Activated CD4-positive, alpha-beta T cell treated with anti-CD3 and anti-CD28 coated beads, Interleukin-2, amount 50 U/mL, for 16 hours (primary cell): ENCODE measurements around the gene AMZ2.

Source experiments
- DNase-seq: peaks from one replicate; pipeline ENCODE4 v3.0.0-alpha.2; 2020

Gene AMZ2

GRCh38 chr17:68291836-68292688 is 44.2 kb downstream of the AMZ2 start:
- DNase-seq = peak; percentile 94

- DNase-seq = no peak
Measured at GRCh38 chr17:68292689-68293040, 44.8 kb downstream of the AMZ2 start.

GRCh38 chr17:68293490-68294195 is 45.8 kb downstream of the AMZ2 start:
- DNase-seq = no peak

GRCh38 chr17:68294196-68294555 is 46.3 kb downstream of the AMZ2 start:
- DNase-seq = no peak

GRCh38 chr17:68294617-68295016 is 46.8 kb downstream of the AMZ2 start:
- no peak for DNase-seq

GRCh38 chr17:68295086-68295485 is 47.2 kb downstream of the AMZ2 start:
- no peak for DNase-seq

- peak; percentile 80 for DNase-seq
Measured at GRCh38 chr17:68296217-68297191, 48.7 kb downstream of the AMZ2 start.

GRCh38 chr17:68297195-68297594 is 49.4 kb downstream of the AMZ2 start:
- DNase-seq = no peak

- no peak for DNase-seq
Measured at GRCh38 chr17:68298601-68299000, 50.8 kb downstream of the AMZ2 start.

GRCh38 chr17:68299817-68300216 is 52.0 kb downstream of the AMZ2 start:
- no peak for DNase-seq

- DNase-seq = no peak
Measured at GRCh38 chr17:68301438-68301959, 53.7 kb downstream of the AMZ2 start.

- DNase-seq = no peak
Measured at GRCh38 chr17:68302066-68302564, 54.3 kb downstream of the AMZ2 start.

- no peak for DNase-seq
Measured at GRCh38 chr17:68302666-68303065, 54.8 kb downstream of the AMZ2 start.

GRCh38 chr17:68304706-68305105 is 56.9 kb downstream of the AMZ2 start:
- DNase-seq = no peak

- no peak for DNase-seq
Measured at GRCh38 chr17:68305142-68305541, 57.3 kb downstream of the AMZ2 start.
